Lower leg skin (tissue), 3 donors: Measurements from ENCODE around the gene TMOD2.

ENCODE experiments used
- CTCF ChIP-seq, 3 donors: fragments of 450-650 bp; IDR thresholded peaks; one replicate each; pipeline ENCODE4 v1.5.1; 2016; ENCODE audit warnings: antibody characterized with exemption in 3 of 3, mild to moderate bottlenecking in 3 of 3, moderate library complexity in 2 of 3
- POLR2A ChIP-seq, 2 donors: fragments of 450-650 bp; IDR thresholded peaks; one replicate each; pipeline ENCODE4 v1.6.1; 2016 to 2017; ENCODE audit warnings: antibody characterized with exemption in 2 of 2, mild to moderate bottlenecking in 1 of 2, moderate library complexity in 1 of 2

- TF ChIP-seq CTCF (IDR thresholded peaks at IDR 0.05) (no peak), POLR2A (IDR thresholded peaks at IDR 0.05) (no peak)
These were observed 111.7 kb downstream of the TMOD2 start for GRCh38 chr15:51863131-51863530.
